A549 treated with CpdA at 1 μM for 4 hours (cell line): ENCODE measurements around the gene SLC6A7. TPM values are rescaled to one million over a fixed set of nuclear protein-coding genes. Genes with fewer than 3 reads are reported as not detected.

ENCODE experiments used
- total RNA-seq: library from RNA; stranded (reverse); fragments of 200-300 nt; extraction: Qiagen RNA extraction; gene quantifications from 5 replicates; pipeline ENCODE4 v1.2.3, GENCODE V29; 2022; ENCODE audit warnings: low read depth

The SLC6A7 gene
- 0.01 to 0.07 TPM in 2 of 5 replicates, not detected in the others for total RNA-seq

GRCh38 chr5:150189728-150190502 is at the start of gene SLC6A7:
TSS of gene SLC6A7 (plus strand) at chr5:150190062. CDS start at chr5:150190328, 266 bp downstream.

GRCh38 chr5:150155258-150156026 is 34.4 kb upstream of the SLC6A7 start, which contains the start of gene PDGFRB:
TSS of gene PDGFRB (minus strand) at chr5:150155845. CDS start at chr5:150137047, 18,798 bp downstream.

DNA sequence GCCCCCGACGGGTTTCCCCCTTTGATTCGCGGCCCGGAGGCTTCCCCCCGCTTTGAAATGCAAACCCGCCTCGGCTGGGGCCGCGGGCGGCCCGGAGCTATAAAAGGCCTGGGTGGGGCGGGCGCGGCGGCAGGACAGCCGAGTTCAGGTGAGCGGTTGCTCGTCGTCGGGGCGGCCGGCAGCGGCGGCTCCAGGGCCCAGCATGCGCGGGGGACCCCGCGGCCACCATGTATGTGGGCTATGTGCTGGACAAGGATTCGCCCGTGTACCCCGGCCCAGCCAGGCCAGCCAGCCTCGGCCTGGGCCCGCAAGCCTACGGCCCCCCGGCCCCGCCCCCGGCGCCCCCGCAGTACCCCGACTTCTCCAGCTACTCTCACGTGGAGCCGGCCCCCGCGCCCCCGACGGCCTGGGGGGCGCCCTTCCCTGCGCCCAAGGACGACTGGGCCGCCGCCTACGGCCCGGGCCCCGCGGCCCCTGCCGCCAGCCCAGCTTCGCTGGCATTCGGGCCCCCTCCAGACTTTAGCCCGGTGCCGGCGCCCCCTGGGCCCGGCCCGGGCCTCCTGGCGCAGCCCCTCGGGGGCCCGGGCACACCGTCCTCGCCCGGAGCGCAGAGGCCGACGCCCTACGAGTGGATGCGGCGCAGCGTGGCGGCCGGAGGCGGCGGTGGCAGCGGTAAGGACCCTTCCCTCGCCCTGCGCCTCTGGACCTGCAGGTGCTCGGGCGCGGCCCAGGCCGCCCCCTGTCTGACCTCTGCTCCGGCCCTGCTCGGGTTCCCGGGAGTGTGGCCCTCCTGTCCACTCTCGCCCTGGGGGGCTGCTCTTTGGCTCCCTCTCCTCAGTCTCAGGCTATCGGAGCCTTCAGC is 23.0 kb upstream of the SLC6A7 start, which contains the start of gene CDX1:
TSS of gene CDX1 (plus strand) at position 129 of the 862 bp plus-strand sequence. CDS start at position 228, 99 bp downstream.

Other genes with a start within 250 kb of the SLC6A7 start
- 0.08 to 0.26 TPM (median 0.12 TPM) in 5 replicates for gene PDE6A, start 245.3 kb upstream of the SLC6A7 start, total RNA-seq
- gene SLC26A2, start 229.3 kb upstream of the SLC6A7 start, total RNA-seq, result 20.2 to 27.5 TPM (median 25.6 TPM) in 5 replicates
- 4.3 to 5.9 TPM (median 5.0 TPM) in 5 replicates for gene TIGD6, start 189.4 kb upstream of the SLC6A7 start, total RNA-seq
- gene HMGXB3, start 189.3 kb upstream of the SLC6A7 start, total RNA-seq, result 28.5 to 31.2 TPM (median 30.2 TPM) in 5 replicates
- gene CSF1R, start 103.5 kb upstream of the SLC6A7 start, total RNA-seq, result 0.07 to 0.23 TPM (median 0.15 TPM) in 4 of 5 replicates, not detected in the other
- gene PDGFRB, start 34.2 kb upstream of the SLC6A7 start, total RNA-seq, result 0.08 to 0.34 TPM (median 0.18 TPM) in 5 replicates
- not detected in 5 replicates for gene CDX1, start 23.3 kb upstream of the SLC6A7 start, total RNA-seq
- 0.87 to 1.4 TPM (median 1.1 TPM) in 5 replicates for gene CAMK2A, start 99.7 kb downstream of the SLC6A7 start, total RNA-seq
- 33.5 to 52.9 TPM (median 42.9 TPM) in 5 replicates for gene ARSI, start 112.8 kb downstream of the SLC6A7 start, total RNA-seq
- gene TCOF1, start 167.6 kb downstream of the SLC6A7 start, total RNA-seq, result 76.5 to 93.8 TPM (median 86.2 TPM) in 5 replicates
- gene CD74, start 222.8 kb downstream of the SLC6A7 start, total RNA-seq, result 0.08 to 0.10 TPM (median 0.09 TPM) in 3 of 5 replicates, not detected in the others